Measurements from ENCODE around the gene SCARB1. TPM values are rescaled to one million over a fixed set of nuclear protein-coding genes. Genes with fewer than 3 reads are reported as not detected.

The SCARB1 gene
- total RNA-seq, 1 experiment from 2014 or later, result 31.3 TPM

DNA sequence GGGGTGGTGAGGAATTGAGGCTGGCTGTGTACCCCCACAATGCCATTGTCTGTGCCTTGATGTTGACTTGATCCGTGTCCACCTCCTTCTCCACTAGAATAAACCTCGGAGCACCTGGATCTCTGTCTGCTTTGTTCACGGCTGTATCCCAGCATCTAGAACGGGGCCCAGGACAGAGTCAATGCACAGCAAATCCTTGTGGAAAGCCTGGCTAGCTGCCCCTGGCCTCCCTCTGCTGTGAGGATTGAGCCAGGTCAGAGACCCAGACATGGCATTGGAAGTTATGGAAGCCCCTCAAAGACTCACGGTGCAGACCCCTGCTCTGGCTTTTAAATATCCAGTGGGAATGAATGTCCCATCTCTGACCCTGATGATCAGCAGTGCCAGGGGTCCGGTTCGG lies 109.2 kb downstream of the SCARB1 start:
- no peaks in the 10 kb centered on the region for H3K79me1 ChIP-seq (ENCODE audit: insufficient read depth, low read depth, low read length, poor library complexity, severe bottlenecking)
- 0 out of 2 replicates have a peak overlapping the region, but pooled peaks have one; percentile 16 for H3K14ac ChIP-seq (ENCODE audit: insufficient read depth, low read length)
- H3K4ac ChIP-seq (ENCODE audit: low read depth, low read length), result no peak overlapping the region
- H4K91ac ChIP-seq (ENCODE audit: insufficient read length, low read depth, low read length), result no peak overlapping the region
- Mint-ChIP-seq H3K4me3 (no peak overlapping the region; a peak in 1 of 5 replicates), H3K27me3 (ENCODE audit: low read depth) (peaks cover 22% of the 10 kb centered on the region), H3K27ac (peak overlapping the region in 1 of 3 experiments; percentile 73; a peak in 1 of 7 replicates), H3K9me3 (peaks cover 25 to 31% of the 10 kb centered on the region in 2 experiments), H3K36me3 (ENCODE audit: insufficient read depth in 1 of 3, low read depth in 3 of 3) (peaks cover 7 to 31% (median 20%) of the 10 kb centered on the region in 3 experiments; a peak in 6 of 7 replicates), H3K4me1 (peaks cover 32 to 35% of the 10 kb centered on the region in 2 experiments)
- H2AK5ac ChIP-seq (ENCODE audit: insufficient read length, low read length), result no peak overlapping the region
- H3K9ac ChIP-seq (ENCODE audit: extremely low read depth, insufficient read length, low read length), result no peak overlapping the region
- no peak for DNase-seq
- no peaks in the 10 kb centered on the region for H3K23me2 ChIP-seq (ENCODE audit: insufficient read length, low read depth, low read length, poor library complexity, severe bottlenecking)
- no peaks in the 10 kb centered on the region for H3K9me3 ChIP-seq (ENCODE audit: control insufficient read depth, low read depth, low read length)
- no peak overlapping the region for H2AFZ ChIP-seq (ENCODE audit: low read length)
- no peak overlapping the region for H4K5ac ChIP-seq (ENCODE audit: insufficient read length, low read depth, low read length)
- H2BK5ac ChIP-seq (ENCODE audit: insufficient read length, low read length), result no peak overlapping the region
- H3K4me1 ChIP-seq (ENCODE audit: insufficient read depth, low read length), result no peaks in the 10 kb centered on the region
- no peaks in the 10 kb centered on the region for H3K27me3 ChIP-seq (ENCODE audit: insufficient read depth, low read length)
- no peak overlapping the region for H4K8ac ChIP-seq (replicated peaks; ENCODE audit: insufficient read length, low read depth, low read length)
- H3T11ph ChIP-seq (ENCODE audit: low read length), result no peak overlapping the region
- H2BK20ac ChIP-seq (ENCODE audit: low read depth, low read length, poor library complexity, severe bottlenecking), result no peak overlapping the region
- no peak overlapping the region for H3K27ac ChIP-seq (ENCODE audit: insufficient read length, low read depth, low read length)
- TF ChIP-seq CTCF (conservative IDR thresholded peaks at IDR 0.05), result no peak
- no CpG with 5 or more reads among the region's 7 CpGs for WGBS (ENCODE audit: extremely low coverage, insufficient read length, low lambda C conversion rate)
- no peak overlapping the region for H3K18ac ChIP-seq (ENCODE audit: insufficient read length, low read depth, low read length)
- H2BK120ac ChIP-seq (ENCODE audit: low read depth, low read length, poor library complexity, severe bottlenecking), result no peak overlapping the region
- no peak overlapping the region for H2BK15ac ChIP-seq (ENCODE audit: low read depth, low read length)
- H2BK12ac ChIP-seq (ENCODE audit: insufficient read length, low read depth, low read length), result no peak overlapping the region
- no peak overlapping the region for H3K23ac ChIP-seq (ENCODE audit: insufficient read length, low read depth, low read length)
- H3K79me2 ChIP-seq (ENCODE audit: insufficient read depth, low read length), result no peaks in the 10 kb centered on the region
- no peaks in the 10 kb centered on the region for H4K20me1 ChIP-seq (ENCODE audit: control insufficient read depth, insufficient read depth, insufficient read length)
- no peak overlapping the region for H3K4me2 ChIP-seq (ENCODE audit: insufficient read depth, insufficient read length, low read length)
- no peak overlapping the region for H3K56ac ChIP-seq (ENCODE audit: insufficient read length, low read depth, low read length)
